Measurements from ENCODE around the gene ST3GAL4. TPM values are rescaled to one million over a fixed set of nuclear protein-coding genes. Genes with fewer than 3 reads are reported as not detected.

The ST3GAL4 gene
- total RNA-seq, 1 experiment from 2014 or later, result 13.6 TPM

DNA sequence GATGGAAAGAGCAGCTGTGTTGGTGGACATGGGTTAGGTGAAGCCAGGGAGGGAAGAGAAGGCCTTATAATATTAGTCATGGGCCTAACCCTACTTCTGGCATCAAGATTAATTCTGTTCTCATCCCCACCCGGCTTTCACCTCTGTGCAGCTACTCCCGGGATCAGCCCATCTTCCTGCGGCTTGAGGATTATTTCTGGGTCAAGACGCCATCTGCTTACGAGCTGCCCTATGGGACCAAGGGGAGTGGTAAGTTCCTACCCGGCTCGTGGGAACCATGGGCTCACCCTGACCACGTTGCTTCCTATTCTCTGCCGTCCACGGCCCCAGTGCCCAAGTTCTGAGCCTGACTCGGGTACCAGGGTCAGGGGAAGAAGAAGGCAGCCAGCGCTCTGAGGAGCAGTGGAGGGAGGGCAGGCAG is 51.6 kb downstream of the ST3GAL4 start:
- TF ChIP-seq, protein P1, sequence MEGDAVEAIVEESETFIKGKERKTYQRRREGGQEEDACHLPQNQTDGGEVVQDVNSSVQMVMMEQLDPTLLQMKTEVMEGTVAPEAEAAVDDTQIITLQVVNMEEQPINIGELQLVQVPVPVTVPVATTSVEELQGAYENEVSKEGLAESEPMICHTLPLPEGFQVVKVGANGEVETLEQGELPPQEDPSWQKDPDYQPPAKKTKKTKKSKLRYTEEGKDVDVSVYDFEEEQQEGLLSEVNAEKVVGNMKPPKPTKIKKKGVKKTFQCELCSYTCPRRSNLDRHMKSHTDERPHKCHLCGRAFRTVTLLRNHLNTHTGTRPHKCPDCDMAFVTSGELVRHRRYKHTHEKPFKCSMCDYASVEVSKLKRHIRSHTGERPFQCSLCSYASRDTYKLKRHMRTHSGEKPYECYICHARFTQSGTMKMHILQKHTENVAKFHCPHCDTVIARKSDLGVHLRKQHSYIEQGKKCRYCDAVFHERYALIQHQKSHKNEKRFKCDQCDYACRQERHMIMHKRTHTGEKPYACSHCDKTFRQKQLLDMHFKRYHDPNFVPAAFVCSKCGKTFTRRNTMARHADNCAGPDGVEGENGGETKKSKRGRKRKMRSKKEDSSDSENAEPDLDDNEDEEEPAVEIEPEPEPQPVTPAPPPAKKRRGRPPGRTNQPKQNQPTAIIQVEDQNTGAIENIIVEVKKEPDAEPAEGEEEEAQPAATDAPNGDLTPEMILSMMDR (conservative IDR thresholded peaks at IDR 0.05), result no peak

More for the DNA sequence above, 51.6 kb downstream of the ST3GAL4 start:
- Histone ChIP-seq H3K27ac (ENCODE audit: insufficient read length, low read depth, low read length) (no peak overlapping the region), H3K27me3 (ENCODE audit: insufficient read depth, low read length) (no peaks in the 10 kb centered on the region), H3K4ac (ENCODE audit: low read depth, low read length) (no peak overlapping the region), H3K23me2 (ENCODE audit: insufficient read length, low read depth, low read length, poor library complexity, severe bottlenecking) (no peaks in the 10 kb centered on the region), H3K18ac (ENCODE audit: insufficient read length, low read depth, low read length) (no peak overlapping the region), H4K20me1 (ENCODE audit: control insufficient read depth, insufficient read depth, insufficient read length) (no peaks in the 10 kb centered on the region), H2AFZ (ENCODE audit: low read length) (no peak overlapping the region), H3K79me1 (ENCODE audit: insufficient read depth, low read depth, low read length, poor library complexity, severe bottlenecking) (no peaks in the 10 kb centered on the region), H2BK5ac (ENCODE audit: insufficient read length, low read length) (no peak overlapping the region), H3K9me3 (ENCODE audit: control insufficient read depth, low read depth, low read length) (no peaks in the 10 kb centered on the region), H2BK15ac (ENCODE audit: low read depth, low read length) (no peak overlapping the region), H2BK20ac (ENCODE audit: low read depth, low read length, poor library complexity, severe bottlenecking) (no peak overlapping the region), H4K8ac (replicated peaks; ENCODE audit: insufficient read length, low read depth, low read length) (no peak overlapping the region), H3T11ph (ENCODE audit: low read length) (no peak overlapping the region), H3K79me2 (ENCODE audit: insufficient read depth, low read length) (no peaks in the 10 kb centered on the region), H2BK120ac (ENCODE audit: low read depth, low read length, poor library complexity, severe bottlenecking) (no peak overlapping the region), H2BK12ac (ENCODE audit: insufficient read length, low read depth, low read length) (no peak overlapping the region), H3K14ac (ENCODE audit: insufficient read depth, low read length) (no peak overlapping the region; the same call in 1 of the 2 replicates), H3K4me2 (ENCODE audit: insufficient read depth, insufficient read length, low read length) (no peak overlapping the region), H3K4me1 (ENCODE audit: insufficient read depth, low read length) (peaks cover 3% of the 10 kb centered on the region; the same call in 1 of the 2 replicates), H2AK5ac (ENCODE audit: insufficient read length, low read length) (no peak overlapping the region), H3K23ac (ENCODE audit: insufficient read length, low read depth, low read length) (no peak overlapping the region), H4K91ac (ENCODE audit: insufficient read length, low read depth, low read length) (no peak overlapping the region), H3K9ac (ENCODE audit: extremely low read depth, insufficient read length, low read length) (no peak overlapping the region), H3K56ac (ENCODE audit: insufficient read length, low read depth, low read length) (no peak overlapping the region), H4K5ac (ENCODE audit: insufficient read length, low read depth, low read length) (no peak overlapping the region)
- H3K9me3 Mint-ChIP-seq, result no peaks in the 10 kb centered on the region; a peak in 1 of 5 replicates
- no CpG with 5 or more reads among the region's 12 CpGs for WGBS (ENCODE audit: extremely low coverage, insufficient read length, low lambda C conversion rate)
- peaks cover 11 to 20% (median 19%) of the 10 kb centered on the region in 3 experiments for H3K36me3 Mint-ChIP-seq (ENCODE audit: insufficient read depth in 1 of 3, low read depth in 3 of 3)
- H3K4me1 Mint-ChIP-seq, result peaks cover 27 to 35% of the 10 kb centered on the region in 2 experiments
- DNase-seq, result no peak
- no peaks in the 10 kb centered on the region; the same call in 1 of the 2 replicates for H3K27me3 Mint-ChIP-seq (ENCODE audit: low read depth)
- H3K27ac Mint-ChIP-seq, result 0 out of 7 replicates have a peak overlapping the region, but pooled peaks of 1 of the 3 experiments have one; percentile 49
- no peak overlapping the region for H3K4me3 Mint-ChIP-seq

Data from H9 (cell line).